ENCODE measurements around the gene KIF20A. TPM values are rescaled to one million over a fixed set of nuclear protein-coding genes. Genes with fewer than 3 reads are reported as not detected.

Gene KIF20A
- total RNA-seq, 4 donors from 2014 or later, result 2.3 to 9.1 (median 5.6) TPM

DNA sequence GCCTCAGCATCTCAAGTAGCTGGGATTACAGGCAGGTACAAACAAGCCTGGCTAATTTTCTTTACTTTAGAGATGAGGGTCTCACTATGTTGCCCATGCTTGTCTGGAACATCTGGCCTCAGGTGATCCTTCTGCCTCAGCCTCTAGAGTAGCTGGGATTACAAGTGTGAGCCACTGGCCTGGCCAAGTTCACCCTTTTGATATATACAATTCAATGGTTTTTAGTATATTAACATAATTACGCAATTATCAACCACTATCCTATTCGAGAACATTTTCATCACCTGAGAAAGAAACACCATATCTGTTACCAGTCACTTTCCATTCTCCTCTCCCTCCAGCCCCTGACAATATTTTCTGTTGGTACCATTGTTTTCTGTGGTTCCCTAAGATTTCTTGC is 37.9 kb downstream of the KIF20A start:
- DNase-seq, result no peak
- Histone ChIP-seq H3K4me3 (no peak overlapping the region), H3K27ac (no peak overlapping the region), H3K9me3 (no peaks in the 10 kb centered on the region), H3K27me3 (no peaks in the 10 kb centered on the region), H3K4me1 (peaks cover 0 to 15% (median 4%) of the 10 kb centered on the region in 4 donors), H3K36me3 (no peaks in the 10 kb centered on the region)
- no peak for TF ChIP-seq CTCF (IDR thresholded peaks at IDR 0.05)
- no peak for TF ChIP-seq POLR2A (IDR thresholded peaks at IDR 0.05)

DNA sequence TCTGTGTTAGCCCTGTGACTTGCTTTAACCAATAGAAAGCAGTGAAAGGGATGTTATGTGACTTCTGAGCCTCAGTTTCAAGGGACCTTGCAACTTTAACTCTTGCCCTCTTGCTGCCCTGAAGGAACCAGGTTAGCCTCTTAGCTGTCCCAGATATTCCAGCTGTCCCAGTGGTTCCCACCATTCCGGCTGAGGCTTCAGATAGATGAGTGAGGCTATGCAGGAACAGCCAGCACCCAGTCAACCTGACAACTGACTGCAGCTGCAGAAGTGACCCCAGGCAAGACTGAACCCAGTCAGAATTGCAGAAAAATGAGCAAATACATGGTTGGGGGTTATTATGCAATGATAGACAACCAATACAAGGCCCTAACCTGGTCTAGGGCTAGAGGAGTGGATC is 44.6 kb downstream of the KIF20A start:
- no peak overlapping the region for H3K27ac ChIP-seq
- H3K9me3 ChIP-seq, result peaks cover 0 to 6% (median 0%) of the 10 kb centered on the region in 4 donors
- no peak overlapping the region for H3K4me3 ChIP-seq
- no peaks in the 10 kb centered on the region for H3K36me3 ChIP-seq
- no peak for TF ChIP-seq CTCF (IDR thresholded peaks at IDR 0.05)
- no peak for TF ChIP-seq POLR2A (IDR thresholded peaks at IDR 0.05)
- no peaks in the 10 kb centered on the region for H3K4me1 ChIP-seq
- DNase-seq, result no peak
- no peaks in the 10 kb centered on the region for H3K27me3 ChIP-seq

GRCh38 chr5:138224712-138225111 is 45.8 kb downstream of the KIF20A start:
- no peak for TF ChIP-seq CTCF (IDR thresholded peaks at IDR 0.05)
- no peak for DNase-seq
- H3K27ac ChIP-seq, result no peak overlapping the region

GRCh38 chr5:138226910-138227309 is 48.0 kb downstream of the KIF20A start:
- no peaks in the 10 kb centered on the region for H3K36me3 ChIP-seq
- H3K27ac ChIP-seq, result no peak overlapping the region
- no peaks in the 10 kb centered on the region for H3K4me1 ChIP-seq
- H3K9me3 ChIP-seq, result peaks cover 0 to 6% (median 0%) of the 10 kb centered on the region in 4 donors
- H3K27me3 ChIP-seq, result no peaks in the 10 kb centered on the region
- no peak for DNase-seq
- H3K4me3 ChIP-seq, result no peak overlapping the region
- TF ChIP-seq CTCF (IDR thresholded peaks at IDR 0.05) (no peak), POLR2A (IDR thresholded peaks at IDR 0.05) (no peak)

More at GRCh38 chr5:138224712-138225111, 45.8 kb downstream of the KIF20A start:
- Histone ChIP-seq H3K4me3 (no peak overlapping the region), H3K36me3 (no peaks in the 10 kb centered on the region), H3K4me1 (no peaks in the 10 kb centered on the region), H3K9me3 (peaks cover 0 to 6% (median 0%) of the 10 kb centered on the region in 4 donors), H3K27me3 (no peaks in the 10 kb centered on the region)

GRCh38 chr5:138229387-138229786 is 50.5 kb downstream of the KIF20A start:
- H3K36me3 ChIP-seq, result no peaks in the 10 kb centered on the region
- no peaks in the 10 kb centered on the region for H3K27me3 ChIP-seq
- no peak for TF ChIP-seq POLR2A (IDR thresholded peaks at IDR 0.05)
- no peak for TF ChIP-seq CTCF (IDR thresholded peaks at IDR 0.05)
- H3K4me3 ChIP-seq, result no peak overlapping the region
- peaks cover 0 to 6% (median 0%) of the 10 kb centered on the region in 4 donors for H3K9me3 ChIP-seq
- DNase-seq, result no peak
- H3K4me1 ChIP-seq, result no peaks in the 10 kb centered on the region
- H3K27ac ChIP-seq, result no peak overlapping the region

DNA sequence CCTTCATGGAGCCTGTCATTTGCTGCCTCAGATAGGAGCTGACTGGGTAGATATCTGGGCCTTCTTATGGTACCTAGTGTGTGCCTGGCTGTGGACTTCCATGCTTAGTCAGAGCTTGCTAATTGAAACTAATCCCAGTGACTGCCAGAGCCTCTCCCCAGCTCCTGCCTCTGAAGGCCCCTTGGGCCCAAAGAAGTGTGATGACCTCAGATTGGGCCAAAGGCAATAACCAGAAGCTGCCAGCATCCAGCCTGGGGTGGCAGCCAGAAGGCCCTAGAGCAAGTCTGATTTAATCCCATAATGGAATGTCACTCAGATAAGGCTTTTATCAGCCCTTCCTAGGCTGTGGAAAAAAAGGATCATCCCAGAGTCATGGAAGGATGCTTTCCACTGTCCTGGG is 51.3 kb downstream of the KIF20A start:
- Histone ChIP-seq H3K4me3 (no peak overlapping the region), H3K27me3 (no peaks in the 10 kb centered on the region), H3K36me3 (no peaks in the 10 kb centered on the region), H3K9me3 (peaks cover 0 to 6% (median 0%) of the 10 kb centered on the region in 4 donors), H3K27ac (no peak overlapping the region), H3K4me1 (no peaks in the 10 kb centered on the region)
- DNase-seq, result no peak
- TF ChIP-seq POLR2A (IDR thresholded peaks at IDR 0.05) (no peak), CTCF (IDR thresholded peaks at IDR 0.05) (no peak)
